A172 (cell line): ENCODE measurements around the gene SEMA3A. TPM values are rescaled to one million over a fixed set of nuclear protein-coding genes. Genes with fewer than 3 reads are reported as not detected.

ENCODE experiments used
- DNase-seq: peaks from one replicate; pipeline ENCODE4 v3.0.0-alpha.2; 2015; ENCODE audit warnings: low spot score
- total RNA-seq: library from RNA; depleted of rRNA; stranded (reverse); fragments of >200 nt; shearing (Covaris generic); gene quantifications from 2 replicates; pipeline ENCODE4 v1.2.3, GENCODE V29; 2014

SEMA3A gene
- total RNA-seq, 1 experiment from 2014 or later: 16.2 TPM

DNA sequence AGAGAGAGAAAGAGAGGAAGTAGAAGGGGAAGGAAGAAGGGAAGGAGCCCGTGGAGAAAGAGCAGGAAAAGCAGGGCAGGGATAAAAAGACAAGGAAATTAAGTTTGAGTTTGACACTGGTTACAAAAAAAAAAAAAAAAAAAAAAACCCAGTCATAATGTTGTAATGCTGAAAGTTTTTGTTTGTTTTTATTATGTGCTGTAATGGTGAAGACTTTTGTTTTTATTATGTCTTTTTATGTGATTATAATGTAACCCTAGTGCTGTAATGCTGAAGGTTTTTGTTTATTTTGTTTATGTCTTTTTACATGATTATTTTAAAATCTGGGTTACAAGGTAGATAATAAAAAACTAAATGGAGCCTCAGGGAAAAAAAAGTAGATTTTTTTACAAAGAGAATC is 184.8 kb downstream of the SEMA3A start:
- no peak for DNase-seq

DNA sequence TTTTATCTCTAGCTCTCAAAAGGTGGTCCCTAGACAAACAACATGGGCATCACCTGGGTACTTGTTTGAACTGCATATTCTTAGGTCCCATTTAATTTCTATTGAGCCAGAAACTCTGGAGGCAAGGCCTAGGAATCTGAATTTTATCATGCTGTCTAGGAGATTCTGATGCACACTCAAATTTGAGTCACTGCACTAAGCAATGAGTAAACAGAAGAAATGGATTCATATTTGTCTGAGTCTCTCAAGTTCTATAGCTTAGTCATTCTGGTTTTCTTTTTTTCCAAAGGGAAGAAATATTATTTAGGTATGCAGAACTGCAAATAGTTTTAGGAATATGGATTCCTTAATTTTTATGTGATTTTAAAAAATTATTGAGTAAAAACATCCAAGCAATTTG is 185.5 kb downstream of the SEMA3A start:
- DNase-seq: no peak

DNA sequence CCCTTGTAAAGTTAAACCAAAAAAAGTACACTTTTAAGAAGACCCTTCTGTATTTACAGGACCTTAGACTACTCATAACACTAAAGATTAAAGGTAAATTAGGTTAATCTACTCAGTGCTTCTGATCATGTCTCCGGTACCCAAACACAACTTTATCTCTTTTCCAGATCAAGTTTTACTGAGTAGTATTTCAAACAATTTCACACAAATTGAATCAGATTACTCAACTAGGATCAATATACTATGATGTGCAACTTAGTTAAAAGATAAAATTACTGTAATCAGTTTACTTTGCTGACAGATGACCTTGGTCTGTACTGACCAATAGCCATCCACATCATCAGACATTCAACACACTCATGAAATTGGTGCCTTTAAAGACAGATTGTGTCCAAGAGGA is 191.4 kb downstream of the SEMA3A start:
- DNase-seq: no peak

DNA sequence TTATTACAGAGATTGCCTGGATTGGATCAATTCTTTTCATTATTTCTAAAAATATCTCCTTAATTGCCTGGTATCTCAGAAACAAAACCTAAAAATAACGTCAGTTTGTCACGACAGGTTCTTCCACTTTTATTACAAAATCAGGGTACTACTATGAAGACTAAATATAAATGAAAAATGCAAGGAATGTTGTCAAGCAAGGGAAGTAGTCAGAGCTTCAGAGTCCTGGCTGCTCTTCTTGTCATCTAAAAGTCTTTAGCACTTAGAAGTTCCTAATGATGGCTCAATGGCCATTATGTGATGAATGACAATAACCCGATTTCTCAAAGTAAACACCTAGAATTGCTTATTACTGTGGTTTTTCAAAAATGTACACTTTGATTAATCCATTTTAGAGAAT is 192.2 kb downstream of the SEMA3A start:
- no peak for DNase-seq

DNA sequence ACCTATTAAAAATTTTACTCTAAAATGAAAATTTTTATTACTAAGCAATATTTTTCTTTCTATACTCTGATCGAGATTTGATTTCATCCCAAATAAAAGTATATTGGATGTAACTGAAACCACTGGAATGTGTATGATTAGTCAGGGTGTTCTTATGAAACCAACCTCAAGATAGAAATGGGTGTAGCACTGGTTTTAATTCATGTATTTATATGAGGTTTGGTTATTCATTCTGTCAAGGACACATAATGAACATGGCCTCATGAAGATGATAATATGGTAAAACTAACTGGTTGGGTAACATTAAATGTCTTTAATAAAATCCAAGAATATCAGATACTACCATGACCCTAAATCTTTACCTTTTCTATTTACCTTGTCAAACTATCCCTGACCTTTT is 197.7 kb downstream of the SEMA3A start:
- DNase-seq: no peak

DNA sequence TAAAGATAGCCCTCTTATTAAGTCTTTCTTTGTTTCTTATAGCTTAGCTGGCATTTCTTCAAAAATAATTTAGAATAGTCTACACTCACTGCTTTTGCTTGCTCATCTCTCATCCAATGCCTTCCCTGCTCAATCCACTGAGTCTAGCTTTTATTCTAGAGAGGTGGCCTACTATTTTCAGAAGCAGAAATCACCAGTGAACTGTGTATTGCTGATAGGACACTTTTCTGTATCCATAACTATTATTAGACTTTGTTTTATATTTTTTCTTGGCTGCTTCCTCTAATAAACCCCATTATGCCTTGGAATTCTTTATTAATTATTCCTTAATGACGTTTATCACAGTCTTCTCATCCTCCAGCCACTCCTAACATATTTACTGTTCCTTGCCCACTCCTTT is 206.8 kb downstream of the SEMA3A start:
- DNase-seq: no peak

DNA sequence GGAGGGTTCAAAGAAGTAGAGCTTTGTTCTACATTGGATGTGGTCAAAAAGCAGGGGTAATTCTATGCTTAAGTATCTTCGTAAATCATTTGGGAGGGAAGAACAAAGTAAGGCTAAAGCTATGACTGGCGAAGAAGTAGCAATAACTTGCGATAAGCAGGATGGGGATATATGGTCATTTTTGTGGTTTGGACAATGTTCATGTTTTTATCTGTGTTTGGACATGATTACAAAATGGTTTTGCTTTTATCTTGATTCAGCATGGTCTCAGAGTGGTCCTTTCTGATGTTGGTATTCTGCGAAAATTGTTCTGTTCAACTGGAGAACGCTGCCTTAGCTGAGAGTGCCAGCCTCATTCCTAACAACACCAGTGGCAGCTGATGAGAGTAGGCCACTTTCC is 208.8 kb downstream of the SEMA3A start:
- no peak for DNase-seq

DNA sequence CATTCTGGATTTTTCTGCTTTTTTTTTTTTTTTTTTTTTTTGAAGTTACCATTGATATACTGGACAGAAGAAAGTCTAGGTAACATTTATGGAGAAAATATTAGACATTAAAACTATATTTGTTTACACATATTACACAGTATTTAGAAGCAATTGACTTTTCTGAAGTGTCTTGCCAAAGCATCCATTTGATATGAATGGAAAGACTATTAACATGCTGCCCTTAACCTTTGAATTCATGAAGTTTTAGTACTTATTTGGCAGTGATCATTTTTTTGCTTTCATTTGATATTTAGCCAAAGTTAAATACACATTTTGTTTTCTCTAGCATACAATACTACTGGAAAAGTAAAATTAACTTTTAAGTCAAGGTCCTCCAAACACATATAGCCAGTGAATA is 210.0 kb downstream of the SEMA3A start:
- no peak for DNase-seq

DNA sequence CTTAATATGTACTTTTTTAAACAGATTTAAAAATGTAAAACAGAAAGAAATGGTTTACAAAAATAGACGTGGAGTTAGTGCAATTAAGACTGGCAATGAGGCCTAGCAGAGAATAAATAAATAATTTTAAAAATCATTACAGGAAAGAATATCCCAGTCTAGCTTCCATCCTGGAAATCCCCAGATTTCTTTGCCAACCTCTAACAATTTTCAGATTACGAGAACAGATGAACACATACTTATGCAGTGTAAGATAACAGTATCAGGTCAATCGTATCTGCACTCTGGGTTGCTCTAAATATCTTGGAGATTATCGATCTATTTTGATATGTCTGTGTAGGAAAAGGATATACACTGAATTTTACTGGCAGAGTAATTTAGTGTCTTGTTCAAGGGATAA is 210.5 kb downstream of the SEMA3A start:
- DNase-seq: peak; percentile 21

DNA sequence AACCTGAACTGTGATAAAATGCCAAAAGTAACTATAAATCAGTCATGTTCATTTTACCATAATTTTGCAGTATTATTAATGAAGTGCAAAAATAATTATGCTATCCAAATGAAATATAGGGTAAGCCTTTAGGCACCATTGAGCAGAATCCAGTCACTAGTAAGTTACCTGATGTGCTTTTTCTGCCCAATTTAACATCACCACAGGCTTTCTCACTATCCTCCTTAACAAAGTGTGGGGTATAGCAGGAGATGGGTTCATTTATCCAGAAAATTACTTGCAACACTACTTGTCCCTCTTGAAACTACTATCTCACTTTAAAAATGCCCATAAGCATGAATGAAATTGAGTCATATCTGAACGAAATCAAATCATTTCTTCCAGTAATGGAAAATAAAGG is 211.0 kb downstream of the SEMA3A start:
- DNase-seq: no peak

DNA sequence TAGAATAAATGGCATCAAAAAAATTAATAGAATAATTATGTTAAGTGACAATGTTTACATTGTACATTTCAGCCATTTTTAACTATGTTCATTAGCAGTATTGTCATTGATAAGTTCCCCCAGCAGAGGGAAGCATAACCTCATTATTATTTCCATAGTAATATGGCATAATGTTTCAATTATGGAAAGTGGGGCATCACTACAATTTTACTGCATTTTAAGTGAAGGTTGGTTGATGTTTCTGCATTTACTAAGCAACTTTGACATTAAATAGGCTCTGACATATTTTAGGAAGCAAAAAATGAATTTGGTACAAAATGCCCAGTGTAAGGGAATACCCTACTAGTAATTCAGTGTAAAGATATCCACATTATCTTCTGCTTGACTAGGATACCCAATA is 218.3 kb downstream of the SEMA3A start:
- peak; percentile 41 for DNase-seq

DNA sequence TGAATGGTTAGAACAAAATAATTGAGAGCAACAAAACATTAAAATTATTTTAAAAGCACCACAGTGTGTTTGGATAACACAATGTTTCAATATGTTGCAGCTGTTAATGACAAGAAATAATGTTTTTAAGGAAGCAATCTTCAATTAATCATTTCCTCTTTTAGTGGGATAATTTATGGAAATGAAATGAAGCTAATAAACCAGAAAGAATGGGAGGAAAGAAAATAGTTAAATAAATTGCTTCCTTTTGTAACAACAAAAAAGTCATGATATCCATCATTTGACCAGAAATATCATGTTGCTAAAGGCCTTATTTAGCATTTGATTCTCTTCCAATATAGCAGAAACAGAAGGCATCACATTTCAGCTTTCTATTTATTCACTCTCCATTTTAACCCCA is 224.5 kb downstream of the SEMA3A start:
- DNase-seq: no peak

DNA sequence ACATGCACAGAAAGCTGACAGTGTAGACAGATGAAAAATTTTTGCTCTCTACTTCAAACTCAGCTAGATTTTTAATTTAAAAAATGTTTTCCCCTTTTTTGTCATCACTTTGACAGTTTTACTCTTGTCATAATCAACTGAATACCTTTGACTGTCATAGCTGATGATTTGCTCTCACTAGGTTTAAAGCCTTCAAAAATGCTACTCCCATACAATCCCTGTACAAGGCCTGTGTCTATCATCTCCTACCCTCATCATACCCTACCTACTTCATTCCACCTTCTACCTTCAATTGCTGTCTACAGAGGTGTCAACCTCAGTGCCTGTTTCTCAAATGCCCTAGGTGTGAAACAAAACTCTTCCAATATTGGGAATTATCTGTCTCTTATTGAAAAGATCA is 230.3 kb downstream of the SEMA3A start:
- no peak for DNase-seq

DNA sequence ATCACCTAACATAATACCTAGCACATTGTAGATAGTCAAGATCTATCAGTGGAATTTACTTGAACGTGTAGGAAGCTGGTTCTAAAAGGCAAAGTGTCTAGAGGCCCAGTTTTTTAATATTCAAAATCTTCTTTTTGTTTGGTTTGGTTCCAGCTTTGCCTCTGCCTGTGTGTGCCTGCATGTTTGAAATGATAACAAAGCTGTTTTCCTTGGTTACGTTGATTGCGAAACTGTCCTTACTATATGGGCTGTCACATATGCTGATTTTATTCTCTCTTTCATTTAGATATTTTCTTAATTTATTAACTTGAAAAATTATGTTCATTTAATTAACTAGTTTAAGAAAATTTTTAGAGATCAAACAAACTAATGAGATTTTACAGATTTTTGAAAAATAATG is 237.3 kb downstream of the SEMA3A start:
- no peak for DNase-seq

DNA sequence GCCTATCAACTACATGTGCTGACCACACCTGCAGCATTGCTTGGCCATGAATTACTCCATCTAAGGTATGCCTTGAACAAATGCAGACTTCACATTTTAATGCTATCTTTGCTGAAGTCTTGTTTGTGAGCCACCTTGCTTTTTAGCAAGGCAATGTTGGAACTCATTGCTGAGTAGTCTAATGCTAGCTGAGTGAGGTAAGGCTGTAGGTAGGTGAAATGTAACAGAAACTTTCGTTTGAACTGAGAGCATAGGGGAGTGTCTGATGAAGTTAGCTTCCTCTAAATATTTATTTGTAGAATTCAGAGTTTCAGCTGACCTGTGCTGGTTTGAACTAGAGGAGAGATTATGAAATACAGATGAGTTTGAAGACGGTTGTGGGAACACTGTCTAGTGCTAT is 238.5 kb downstream of the SEMA3A start:
- no peak for DNase-seq

DNA sequence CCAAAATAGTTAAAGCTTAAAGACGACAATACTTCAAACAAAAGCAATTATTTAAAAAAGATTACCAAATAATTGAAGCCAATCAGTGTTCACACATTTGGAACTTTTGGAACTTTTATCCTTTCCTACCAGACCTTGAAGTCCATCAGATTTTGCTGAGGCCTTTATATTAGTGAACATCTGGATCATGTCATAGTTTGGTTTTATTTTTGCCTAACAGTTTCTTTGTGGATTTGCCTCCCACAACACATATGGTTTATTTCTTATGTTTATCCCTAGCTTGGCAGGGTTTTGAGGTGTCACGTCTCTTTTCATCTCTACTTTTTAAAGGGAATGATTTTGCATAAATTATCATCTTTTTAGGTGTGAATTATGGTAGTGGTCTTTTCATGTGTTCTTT is 242.4 kb downstream of the SEMA3A start:
- DNase-seq: no peak

DNA sequence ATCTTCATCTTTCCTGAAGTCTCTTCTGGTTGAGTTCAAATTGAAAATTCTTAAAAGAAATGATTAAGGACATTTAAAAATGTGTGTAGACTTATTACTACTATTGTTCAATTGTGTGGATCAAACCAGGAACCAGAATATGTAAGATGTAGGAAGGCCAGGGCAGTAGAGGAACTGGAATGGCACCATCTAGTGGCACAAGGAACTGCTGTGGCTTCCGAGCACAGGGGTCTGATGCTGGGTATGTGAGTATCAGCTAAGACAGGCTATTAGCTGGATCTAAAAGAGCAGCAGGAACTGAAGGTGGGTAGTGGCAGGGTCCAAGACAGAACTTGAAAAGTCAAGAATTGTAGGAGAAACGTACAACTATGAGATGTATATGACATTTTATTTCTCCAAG is 247.3 kb downstream of the SEMA3A start:
- DNase-seq: peak; percentile 12

DNA sequence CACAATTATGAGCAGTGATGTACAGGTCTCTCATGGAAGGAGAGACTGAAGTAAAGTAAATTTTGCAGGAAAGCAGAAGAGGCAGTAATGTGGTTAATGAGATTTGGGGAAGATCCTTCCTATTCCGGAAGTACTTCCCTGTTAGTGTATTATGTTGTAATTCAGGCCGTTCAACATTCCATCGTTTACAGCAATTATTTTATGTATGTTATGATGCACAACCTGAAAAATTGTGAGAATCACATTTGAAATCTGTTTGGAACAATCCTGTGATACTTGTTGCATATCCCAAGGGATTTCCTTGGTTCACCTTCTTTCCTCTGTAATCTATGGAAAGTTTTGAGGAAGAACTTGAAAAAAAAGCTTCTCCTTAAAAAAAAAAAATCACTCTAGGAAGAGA is 247.8 kb downstream of the SEMA3A start:
- no peak for DNase-seq

DNA sequence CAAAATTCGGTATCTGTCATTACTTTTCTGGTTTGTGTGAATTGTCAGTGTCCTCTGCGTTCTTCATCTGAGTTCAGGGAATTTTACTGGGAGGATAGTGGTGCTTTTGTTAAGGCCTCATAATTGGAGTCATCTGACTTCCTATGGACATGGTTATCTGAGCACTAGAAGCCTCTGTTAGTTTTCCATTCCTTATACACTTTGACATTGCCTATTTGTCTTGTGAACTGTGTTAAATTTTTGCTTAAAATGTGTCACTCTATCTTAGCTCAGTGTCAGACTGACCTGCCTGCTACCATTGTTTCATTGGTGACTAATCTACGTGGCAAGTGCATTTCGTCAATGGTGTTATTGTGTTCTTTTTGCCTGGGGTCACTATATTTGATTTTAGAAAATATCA is 253.3 kb downstream of the SEMA3A start:
- no peak for DNase-seq

DNA sequence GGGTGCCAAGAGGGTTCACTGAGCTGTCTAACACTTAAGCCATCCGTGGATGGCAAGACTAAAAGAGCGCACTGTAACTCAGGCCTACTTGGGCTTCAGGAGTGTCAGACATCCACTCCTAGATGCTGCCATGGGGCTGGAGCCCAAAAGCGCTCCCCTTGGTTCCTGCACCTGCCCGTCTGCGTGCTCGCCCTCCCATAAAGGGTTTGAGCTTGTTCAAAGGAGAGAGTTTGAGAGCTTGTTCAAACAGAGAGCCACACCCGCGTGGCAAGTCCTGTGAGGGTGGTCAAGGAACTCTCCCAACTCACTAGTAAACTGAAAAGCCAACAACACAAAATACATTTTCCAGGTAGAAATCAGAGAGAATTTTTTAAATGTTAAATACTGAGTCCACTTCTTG is 256.7 kb downstream of the SEMA3A start:
- no peak for DNase-seq

DNA sequence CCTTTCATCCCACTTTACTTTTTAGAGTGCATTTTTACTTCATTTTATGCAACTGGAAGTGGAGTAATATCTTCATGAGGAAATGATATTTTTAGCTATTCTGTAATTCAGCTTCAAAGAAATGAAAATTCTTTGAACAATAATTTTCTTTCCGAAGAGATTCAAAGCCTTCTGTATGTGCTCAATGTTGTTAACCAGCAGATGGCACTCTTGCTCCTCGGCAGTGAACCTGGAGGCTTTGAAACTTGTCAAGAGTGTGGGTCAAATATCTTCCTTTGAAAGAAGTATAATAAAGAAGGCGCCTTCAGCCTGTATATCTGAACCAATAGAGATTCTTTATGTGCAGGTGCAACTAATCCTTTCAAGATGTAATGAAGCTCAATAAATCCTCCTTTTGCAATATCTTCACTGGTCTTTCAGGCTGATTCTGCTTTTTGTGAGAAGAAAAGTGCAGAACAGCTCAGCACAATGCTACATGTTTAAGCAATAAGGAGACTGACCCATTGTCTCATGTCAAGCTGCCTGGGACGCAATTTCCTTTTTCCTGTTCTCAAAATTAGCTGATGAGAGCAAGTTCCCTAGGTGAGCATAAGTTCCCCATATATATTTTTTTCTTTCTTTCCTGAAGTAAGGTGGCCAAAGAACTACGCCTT is 258.4 kb downstream of the SEMA3A start:
- DNase-seq: peak; percentile 58

DNA sequence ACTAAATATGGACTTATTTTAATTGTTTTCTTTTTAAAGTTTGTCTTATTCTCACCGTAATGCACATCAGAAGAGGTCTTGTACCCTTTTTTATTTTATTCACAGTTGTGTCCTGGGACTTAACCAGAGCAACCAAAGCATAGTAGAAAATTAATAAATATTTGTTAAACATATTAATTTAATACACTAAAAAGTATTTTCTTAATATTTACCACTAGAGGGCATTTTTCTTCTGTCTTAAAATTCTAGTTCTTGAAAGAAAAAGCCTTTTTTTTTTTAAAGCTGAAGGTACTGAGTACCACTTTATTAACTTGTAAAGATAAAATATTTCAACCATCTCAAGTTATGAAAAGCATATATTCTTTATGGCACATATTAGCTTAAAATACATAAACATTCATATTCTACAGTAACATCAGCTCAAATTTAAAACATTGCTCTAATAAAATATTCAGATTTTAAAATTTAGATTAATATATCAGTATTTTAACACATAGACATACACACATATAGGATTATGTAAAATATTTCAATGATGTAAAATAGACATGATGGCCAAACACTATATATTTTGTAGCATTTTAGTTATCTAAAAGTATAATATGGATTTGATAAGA is 260.4 kb downstream of the SEMA3A start:
- DNase-seq: no peak

DNA sequence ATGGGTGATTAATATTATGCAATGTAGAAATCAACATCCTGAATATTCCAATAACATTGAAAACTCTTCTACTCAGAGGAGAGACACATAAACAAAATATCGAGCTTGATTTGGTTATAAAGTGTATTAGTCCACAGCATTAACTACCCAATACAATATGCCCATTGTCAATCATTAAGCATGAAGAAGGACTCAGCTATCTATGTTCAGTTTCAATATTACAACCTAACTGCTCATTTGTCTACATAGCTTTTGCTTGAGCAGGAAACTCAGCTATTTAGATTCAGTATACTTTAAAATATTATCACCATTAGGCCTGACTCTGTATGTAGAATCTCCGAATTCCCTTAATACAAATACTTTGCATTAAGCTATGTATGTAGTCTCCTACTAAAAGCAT is 262.6 kb downstream of the SEMA3A start:
- no peak for DNase-seq

DNA sequence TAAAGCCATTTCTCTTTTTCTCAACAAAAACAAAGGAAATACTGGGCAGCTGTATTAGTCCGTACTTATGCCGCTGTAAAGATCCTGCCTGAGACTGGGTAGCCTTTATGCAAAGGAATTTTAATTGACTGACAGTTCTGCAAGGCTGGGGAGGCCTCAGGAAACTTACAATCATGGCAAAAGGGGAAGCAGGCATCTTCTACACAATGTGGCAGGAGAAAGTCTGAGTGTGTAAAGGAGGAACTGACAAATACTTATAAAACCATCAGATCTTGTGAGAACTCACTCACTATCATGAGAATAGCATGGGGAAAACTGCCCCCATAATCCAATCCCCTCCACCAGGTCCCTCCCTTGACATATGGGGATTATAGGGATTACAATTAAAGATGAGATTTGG is 264.3 kb downstream of the SEMA3A start:
- DNase-seq: no peak
